ENCODE results near the gene FNIP2. TPM values are rescaled to one million over a fixed set of nuclear protein-coding genes. Genes with fewer than 3 reads are reported as not detected.

The FNIP2 gene
- total and polyA plus RNA-seq, 9 of the 15 experiments (the other 6 are each of a cell fraction or from before 2014, with no cell fraction given) = 1.7 to 15.5 (median 8.3) TPM

DNA sequence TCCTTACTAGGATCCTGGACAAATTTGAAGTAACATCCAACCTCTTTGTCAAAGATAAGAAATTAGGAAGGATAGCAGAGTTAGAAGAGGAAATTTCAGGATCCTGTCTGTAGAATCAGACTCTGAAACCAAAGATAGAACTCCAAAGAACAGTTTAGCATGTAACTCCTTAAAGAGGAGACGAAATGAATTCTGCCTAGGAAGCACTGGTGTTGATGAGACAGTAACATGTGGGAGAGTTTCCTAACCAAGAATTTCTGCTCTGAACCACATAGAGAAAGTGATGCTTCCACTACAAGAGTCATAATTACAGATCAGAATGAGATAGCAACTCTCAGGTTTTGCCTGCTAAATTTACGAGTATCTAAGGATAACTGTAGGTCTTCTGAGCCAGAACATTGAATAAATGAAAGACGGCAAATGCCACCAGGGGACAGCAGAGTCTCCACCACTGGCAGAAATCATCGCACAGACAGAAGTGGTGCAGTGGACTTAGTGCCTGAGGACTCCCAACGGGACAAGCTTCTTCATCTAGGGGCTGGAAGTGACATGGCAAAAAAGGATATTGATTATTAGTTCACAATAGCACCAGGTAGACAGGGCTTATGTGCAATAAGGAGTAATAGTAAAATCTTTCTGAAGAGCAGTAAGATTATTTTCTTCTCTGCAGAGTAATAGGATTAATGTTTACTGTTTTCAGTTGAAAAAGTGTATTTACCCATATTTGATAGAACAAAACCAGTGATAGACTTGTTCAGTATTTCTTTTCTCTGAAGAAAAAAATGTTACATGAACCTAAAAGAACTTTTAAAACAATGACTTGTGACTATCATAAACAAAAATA, 38.9 kb upstream of the FNIP2 start:
- Histone ChIP-seq H3K9ac (ENCODE audit: insufficient read depth in 1 of 2, low read depth in 2 of 2, low read length in 2 of 2) (no peak overlapping the region), H2AFZ (ENCODE audit: low read depth, low read length) (0 out of 2 replicates have a peak overlapping the region, but pooled peaks have one; percentile 13), H3K4me3 (no peak overlapping the region), H3K36me3 (ENCODE audit: control insufficient read depth, insufficient read depth, low read length) (no peaks in the 10 kb centered on the region), H3K27ac (ENCODE audit: extremely low read depth, low read depth, low read length) (no peak overlapping the region), H4K20me1 (replicated peaks; ENCODE audit: control insufficient read depth, insufficient read depth, low read length) (no peaks in the 10 kb centered on the region), H3K9me3 (replicated peaks; ENCODE audit: control insufficient read depth, insufficient read depth, low read depth, low read length) (no peaks in the 10 kb centered on the region), H3K9me1 (ENCODE audit: control insufficient read depth, insufficient read depth, low read length) (no peaks in the 10 kb centered on the region), H3K79me2 (ENCODE audit: control insufficient read depth, insufficient read depth, low read length) (no peaks in the 10 kb centered on the region), H3K4me1 (replicated peaks in 1 of 2; ENCODE audit: control insufficient read depth in 2 of 2, insufficient read depth in 2 of 2, low read length in 2 of 2) (no peaks in the 10 kb centered on the region; a peak in 2 of 5 replicates), H3K4me2 (ENCODE audit: insufficient read depth, low read length) (no peak overlapping the region), H3K27me3 (ENCODE audit: control insufficient read depth in 2 of 2, insufficient read depth in 2 of 2, low read length in 2 of 2) (no peaks in the 10 kb centered on the region)
- peak; percentile 89 for FAIRE-seq
- DNase-seq (ENCODE audit: extremely low read depth in 1 of 4, low spot score in 3 of 4) = peak in 2 of 4 experiments; percentile 59 to 70
- POLR2A ChIA-PET = no interaction called here
- intact Hi-C loops (cut with micrococcal nuclease) = loop anchor here (1.0 to 2.0 kb wide), 6 partner anchors 39 to 716 kb away; partner anchors contain the start of gene FNIP2
- in situ Hi-C loops (cut with MboI) = loop anchor here (5.0 to 25.0 kb wide), 3 partner anchors 117 to 707 kb away; no protein-coding TSS in a partner anchor
- CTCF ChIA-PET (ENCODE audit: low intra/inter-chr PET ratio) = interaction anchor here (0.9 to 2.3 kb wide), 3 partner anchors 119 to 473 kb away, joined by 3 to 20 read pairs (median 5); no protein-coding TSS in a partner anchor
- WGBS (ENCODE audit: insufficient coverage, low coverage, missing lambda C conversion rate) = 13% methylated on average over 5 of the region's 5 CpGs
- ATAC-seq = peak; percentile 97
- BruUV-seq (replicated peaks) = no TSS peak
- no peak for TF ChIP-seq SMARCA5 (IDR thresholded peaks at IDR 0.05)
- TF ChIP-seq KLF16 (IDR thresholded peaks at IDR 0.05) = peak; percentile 41; the same call in 1 of the 2 replicates
- TF ChIP-seq SOX6 (IDR thresholded peaks at IDR 0.05) = 0 out of 2 replicates have a peak, but pooled peaks have one; percentile 12
- peak; percentile 82 for TF ChIP-seq SMC3 (conservative IDR thresholded peaks at IDR 0.05; ENCODE audit: insufficient read depth, low read depth, low read length)
- TF ChIP-seq, protein P1, sequence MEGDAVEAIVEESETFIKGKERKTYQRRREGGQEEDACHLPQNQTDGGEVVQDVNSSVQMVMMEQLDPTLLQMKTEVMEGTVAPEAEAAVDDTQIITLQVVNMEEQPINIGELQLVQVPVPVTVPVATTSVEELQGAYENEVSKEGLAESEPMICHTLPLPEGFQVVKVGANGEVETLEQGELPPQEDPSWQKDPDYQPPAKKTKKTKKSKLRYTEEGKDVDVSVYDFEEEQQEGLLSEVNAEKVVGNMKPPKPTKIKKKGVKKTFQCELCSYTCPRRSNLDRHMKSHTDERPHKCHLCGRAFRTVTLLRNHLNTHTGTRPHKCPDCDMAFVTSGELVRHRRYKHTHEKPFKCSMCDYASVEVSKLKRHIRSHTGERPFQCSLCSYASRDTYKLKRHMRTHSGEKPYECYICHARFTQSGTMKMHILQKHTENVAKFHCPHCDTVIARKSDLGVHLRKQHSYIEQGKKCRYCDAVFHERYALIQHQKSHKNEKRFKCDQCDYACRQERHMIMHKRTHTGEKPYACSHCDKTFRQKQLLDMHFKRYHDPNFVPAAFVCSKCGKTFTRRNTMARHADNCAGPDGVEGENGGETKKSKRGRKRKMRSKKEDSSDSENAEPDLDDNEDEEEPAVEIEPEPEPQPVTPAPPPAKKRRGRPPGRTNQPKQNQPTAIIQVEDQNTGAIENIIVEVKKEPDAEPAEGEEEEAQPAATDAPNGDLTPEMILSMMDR (IDR thresholded peaks at IDR 0.05 in 2 of 3, conservative IDR thresholded peaks at IDR 0.05 in 1 of 3; ENCODE audit: insufficient read depth in 2 of 3, low read depth in 1 of 3, low read length in 3 of 3) = peak; percentile 83 to 88 (median 86)
- peak; percentile 62; the same call in 1 of the 2 replicates for TF ChIP-seq NR1H2 (CRISPR knock-in tag; IDR thresholded peaks at IDR 0.05)
- no peak for TF ChIP-seq NONO (IDR thresholded peaks at IDR 0.05; ENCODE audit: low read depth in 2 of 2, low read length in 1 of 2)
- no peak for TF ChIP-seq SNRNP70 (optimal IDR thresholded peaks at IDR 0.05; ENCODE audit: low read depth, low read length)
- TF ChIP-seq CEBPG (CRISPR knock-in tag; IDR thresholded peaks at IDR 0.05) = no peak
- TF ChIP-seq CEBPG (tag; conservative IDR thresholded peaks at IDR 0.05 in 1 of 2, IDR thresholded peaks at IDR 0.05 in 1 of 2) = no peak
- 0 out of 2 replicates have a peak, but pooled peaks have one; percentile 8 for TF ChIP-seq JUND (IDR thresholded peaks at IDR 0.05; ENCODE audit: borderline replicate concordance, low read depth, low read length)
- no peak for TF ChIP-seq JUND (tag; IDR thresholded peaks at IDR 0.05; ENCODE audit: borderline replicate concordance, low read depth, low read length)
- 0 out of 2 replicates have a peak, but pooled peaks have one; percentile 12 for TF ChIP-seq NFE2 (IDR thresholded peaks at IDR 0.05; ENCODE audit: low read depth)
- peak; percentile 79 to 85 for TF ChIP-seq RAD21 (CRISPR knock-in tag; conservative IDR thresholded peaks at IDR 0.05 in 1 of 2, IDR thresholded peaks at IDR 0.05 in 1 of 2)
- peak; percentile 58; the same call in 1 of the 2 replicates for TF ChIP-seq STAG1 (CRISPR knock-in tag; IDR thresholded peaks at IDR 0.05; ENCODE audit: borderline replicate concordance)

Measured in K562 (cell line).